ENCODE results near the gene B4GALNT1.
"Not testable (repeated sequence)": the region's sequence is repeated elsewhere in the genome, so short reads cannot be mapped to it uniquely, and the experiment has no call there.

Gene B4GALNT1

GRCh38 chr12:57606821-57607220 is 26.2 kb downstream of the B4GALNT1 start:
- DNase-seq: no peak

GRCh38 chr12:57606399-57606798 is 26.6 kb downstream of the B4GALNT1 start:
- DNase-seq: no peak

DNA sequence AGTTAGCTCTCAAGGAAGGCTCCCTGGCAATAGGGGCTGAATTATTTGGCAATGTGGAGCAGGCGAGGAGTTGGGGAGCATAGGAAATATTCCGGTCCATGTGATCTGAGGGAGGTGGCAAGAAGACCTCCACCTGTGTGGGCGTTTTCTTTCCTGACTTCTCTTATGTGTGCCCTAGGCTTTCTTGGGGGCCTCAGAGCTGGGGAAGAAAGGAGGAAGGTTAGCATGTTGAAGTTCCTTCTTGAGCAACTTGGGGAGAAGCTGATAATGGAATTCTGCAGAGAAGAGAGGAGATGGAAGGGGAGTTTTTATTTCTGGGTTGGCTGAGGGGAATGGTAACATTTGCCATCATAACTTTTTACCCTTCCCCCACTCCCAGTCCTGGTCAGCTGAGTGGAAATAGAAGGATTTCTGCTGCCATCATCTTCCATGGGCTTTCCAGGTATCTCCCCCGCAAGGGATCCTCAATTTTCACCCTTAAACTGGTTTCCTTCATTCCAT is 27.1 kb downstream of the B4GALNT1 start:
- no peak for DNase-seq

- no peak for DNase-seq
Observed at GRCh38 chr12:57604992-57605810, 27.8 kb downstream of the B4GALNT1 start.

DNA sequence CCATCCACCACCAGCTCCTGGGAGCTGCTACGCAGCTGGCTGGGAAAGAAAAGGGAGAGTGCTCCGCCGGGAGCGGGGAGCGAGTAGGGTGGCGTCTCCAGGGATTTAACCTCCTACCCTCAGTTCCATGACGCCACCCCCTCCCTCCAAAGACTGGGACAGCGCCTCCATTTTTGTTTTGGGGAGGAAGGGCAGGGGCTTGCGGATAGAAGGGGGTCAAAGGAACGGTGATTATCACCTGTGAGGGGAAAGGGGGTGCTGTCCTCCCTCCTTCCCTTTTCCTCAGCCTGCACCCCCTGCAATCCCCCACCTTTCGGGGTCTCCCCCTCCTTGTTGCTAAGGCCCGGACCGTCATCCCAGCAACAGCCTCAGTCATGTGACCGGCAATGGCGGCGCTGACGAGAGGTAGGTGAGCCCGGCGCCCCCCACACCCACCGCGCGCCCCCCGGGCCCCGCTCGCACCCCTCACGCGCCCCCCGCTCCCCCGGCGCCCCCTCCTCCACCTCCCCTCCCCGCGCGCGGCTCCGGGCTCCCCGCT is 28.5 kb downstream of the B4GALNT1 start, which contains the start of gene DTX3:
Gene DTX3 (plus strand): TSS at position 371 of the 538 bp plus-strand sequence. CDS start 1,694 bp downstream, outside the sequence.
- DNase-seq: no peak

- DNase-seq: no peak
Observed at GRCh38 chr12:57603815-57604453, 29.1 kb downstream of the B4GALNT1 start.

DNA sequence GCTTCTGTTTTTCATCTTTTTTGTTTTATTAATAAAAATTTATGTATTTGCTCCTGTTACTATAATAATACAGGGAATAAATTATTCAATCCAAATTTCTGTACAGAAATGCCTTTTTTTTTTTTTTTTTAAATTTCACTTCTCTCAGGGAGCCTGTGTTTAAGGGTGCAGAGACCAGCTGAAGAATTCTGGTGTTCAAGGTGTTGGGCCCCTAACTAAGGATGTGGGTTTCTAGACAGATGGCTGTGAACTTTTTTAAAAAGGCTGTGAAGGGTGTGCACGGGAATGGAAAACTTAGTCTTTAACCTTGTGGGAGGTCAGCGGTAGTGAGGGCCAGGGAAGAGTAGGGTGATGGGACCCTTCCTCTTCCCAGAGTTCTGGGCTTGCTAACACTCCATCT is 29.7 kb downstream of the B4GALNT1 start:
- DNase-seq: no peak

GRCh38 chr12:57602544-57602943 is 30.5 kb downstream of the B4GALNT1 start:
- DNase-seq: no peak

DNA sequence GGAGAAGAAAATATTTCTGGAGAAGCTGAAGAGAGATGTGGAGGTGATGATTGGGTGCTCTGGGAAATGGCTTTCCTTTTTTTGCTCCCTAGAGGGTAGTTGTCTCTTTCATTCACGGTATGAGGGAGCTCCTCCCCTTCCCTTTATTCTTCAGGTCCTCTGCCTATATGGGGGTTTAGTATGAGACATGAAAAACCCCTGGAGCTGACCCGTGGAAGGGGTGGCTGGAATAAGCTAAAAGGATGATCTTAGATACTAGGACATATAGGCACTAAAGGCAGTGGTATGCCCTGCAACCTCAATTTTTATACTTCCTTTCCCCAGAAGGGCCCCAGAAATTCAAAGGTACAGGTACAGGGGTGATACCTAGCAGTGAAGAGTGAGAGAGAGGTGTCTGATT is 32.6 kb downstream of the B4GALNT1 start:
- no peak for DNase-seq

DNA sequence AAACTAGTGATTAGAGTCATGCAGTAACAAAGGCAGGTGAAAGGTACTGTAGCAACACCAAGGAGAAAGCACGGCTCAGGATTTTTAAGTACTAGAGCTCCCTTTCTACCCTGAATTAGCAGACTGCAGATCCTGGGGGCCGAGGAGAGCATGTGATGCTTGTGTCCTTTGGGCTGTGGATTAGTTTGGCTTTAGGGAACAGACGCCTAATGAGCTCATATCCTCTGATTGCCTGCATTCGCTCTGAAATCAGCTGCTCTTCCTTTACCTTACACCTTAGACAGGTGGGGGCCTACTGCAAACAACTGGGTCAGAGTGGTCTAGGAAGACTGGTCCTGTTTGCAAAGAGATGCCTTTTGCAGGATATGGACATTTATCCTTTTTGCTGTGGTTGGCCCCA is 39.8 kb downstream of the B4GALNT1 start:
- no peak for DNase-seq

GRCh38 chr12:57592551-57593165 is 40.3 kb downstream of the B4GALNT1 start:
- DNase-seq: no peak

DNA sequence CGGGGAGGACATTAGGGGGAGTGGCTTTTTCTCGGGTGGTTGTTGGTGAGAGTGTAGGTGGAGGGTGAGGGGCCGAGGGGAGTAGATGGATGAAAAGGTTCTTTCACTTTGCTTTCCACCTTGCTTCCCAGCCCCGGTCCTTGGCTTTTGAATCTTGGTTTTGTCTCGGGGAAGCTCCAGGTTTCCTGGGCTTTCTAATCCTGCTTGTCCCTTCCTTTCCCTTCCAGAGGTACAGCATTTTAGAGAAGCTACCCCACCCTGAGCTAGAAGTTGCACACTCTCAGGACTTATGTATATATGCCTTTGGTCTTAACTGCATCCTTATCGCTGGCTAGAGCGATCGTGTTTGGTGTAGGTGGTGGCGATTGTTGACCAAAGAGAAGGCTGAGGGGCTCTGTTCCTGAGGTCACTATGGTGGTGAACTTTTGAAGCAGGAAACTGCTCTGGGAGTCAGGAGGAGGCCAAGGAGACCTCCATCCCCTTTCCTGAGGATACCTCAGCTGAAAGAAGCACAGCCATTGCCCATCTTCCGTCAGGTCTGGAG is 41.1 kb downstream of the B4GALNT1 start:
- no peak for DNase-seq

DNA sequence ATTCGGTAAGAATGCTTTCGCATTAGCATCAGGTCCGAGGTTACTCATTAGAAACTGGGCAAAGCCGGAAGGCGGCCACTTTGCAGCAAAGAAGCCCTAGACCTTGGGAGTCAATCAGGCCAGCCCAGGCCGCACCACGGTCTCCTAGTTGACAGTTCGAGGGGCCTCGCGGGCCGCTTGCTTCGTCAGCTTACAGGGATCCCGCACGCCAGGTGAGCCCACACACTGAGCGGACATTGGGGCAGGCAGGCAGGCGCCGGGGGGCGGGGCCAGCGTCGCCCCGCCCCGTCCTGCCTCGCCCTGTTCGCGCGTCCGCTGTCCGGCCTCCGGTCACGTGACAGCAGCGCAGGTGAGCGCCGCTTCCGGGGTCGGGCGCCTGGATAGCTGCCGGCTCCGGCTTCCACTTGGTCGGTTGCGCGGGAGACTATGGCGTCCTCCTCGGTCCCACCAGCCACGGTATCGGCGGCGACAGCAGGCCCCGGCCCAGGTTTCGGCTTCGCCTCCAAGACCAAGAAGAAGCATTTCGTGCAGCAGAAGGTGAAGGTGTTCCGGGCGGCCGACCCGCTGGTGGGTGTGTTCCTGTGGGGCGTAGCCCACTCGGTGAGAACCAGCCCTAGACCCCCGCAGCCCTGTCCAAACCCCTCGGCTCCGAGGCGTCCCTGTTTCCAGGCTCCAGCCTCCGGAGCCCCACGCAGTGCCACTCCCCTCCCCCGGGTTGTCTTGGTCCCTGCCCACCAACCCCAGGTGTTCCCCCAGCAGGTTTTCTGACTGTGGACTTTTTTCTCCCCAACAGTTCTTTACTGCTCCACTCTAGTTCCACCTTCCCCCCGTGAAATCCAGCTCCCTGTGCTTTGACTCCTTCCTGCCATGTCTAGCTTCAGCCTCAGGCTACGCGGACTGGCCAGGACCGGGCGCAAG is 41.9 kb downstream of the B4GALNT1 start, which contains the start of gene PIP4K2C:
Gene PIP4K2C (plus strand): TSS at position 329 of the 918 bp plus-strand sequence. CDS start 98 bp downstream, at position 427.
- peak; percentile 73 for DNase-seq

DNA sequence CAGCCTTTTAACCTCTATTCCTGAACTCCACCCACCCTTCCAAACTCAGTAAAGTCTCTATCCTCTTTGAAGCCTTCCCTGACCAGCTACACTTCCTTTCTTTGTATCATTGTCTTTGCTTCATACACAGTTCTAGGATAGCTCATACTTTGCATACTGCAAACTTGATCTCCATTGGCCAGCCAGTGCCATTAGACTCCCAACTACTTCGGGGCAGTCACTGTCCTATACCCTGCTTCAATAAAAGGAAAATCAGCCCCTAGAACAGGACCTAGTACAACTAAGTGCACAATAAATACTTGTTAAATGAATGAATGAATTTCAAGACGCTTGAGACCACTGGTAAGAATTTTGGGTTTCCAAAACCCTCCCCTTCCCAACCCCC is 42.5 kb downstream of the B4GALNT1 start:
- no peak for DNase-seq

DNA sequence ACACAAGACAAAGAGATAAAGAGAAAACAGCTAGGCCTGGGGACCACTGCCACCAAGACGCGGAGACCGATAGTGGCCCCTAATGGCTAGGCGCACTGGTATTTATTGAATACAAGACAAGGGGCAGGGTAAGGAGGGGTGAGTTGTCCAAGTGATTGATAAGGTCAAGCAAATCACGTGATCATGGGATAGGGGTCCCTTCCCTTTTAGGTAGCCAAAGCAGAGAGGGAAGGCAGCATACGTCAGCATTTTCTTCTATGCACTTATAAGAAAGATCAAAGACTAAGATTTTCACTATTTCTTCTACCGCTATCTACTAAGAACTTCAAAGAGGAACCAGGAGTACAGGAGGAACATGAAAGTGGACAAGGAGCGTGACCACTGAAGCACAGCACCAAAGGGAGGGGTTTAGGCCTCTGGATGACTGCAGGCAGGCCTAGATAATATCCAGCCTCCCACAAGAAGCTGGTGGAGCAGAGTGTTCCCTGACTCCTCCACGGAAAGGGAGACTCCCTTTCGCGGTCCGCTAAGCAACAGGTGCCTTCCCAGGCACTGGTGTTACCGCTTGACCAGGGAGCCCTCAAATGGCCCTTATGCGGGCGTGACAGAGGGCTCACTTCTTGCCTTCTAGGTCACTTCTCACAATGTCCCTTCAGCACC is 43.9 kb downstream of the B4GALNT1 start:
- DNase-seq: not testable (repeated sequence)

- DNase-seq: no peak
Observed at GRCh38 chr12:57586832-57587429, 46.1 kb downstream of the B4GALNT1 start.

DNA sequence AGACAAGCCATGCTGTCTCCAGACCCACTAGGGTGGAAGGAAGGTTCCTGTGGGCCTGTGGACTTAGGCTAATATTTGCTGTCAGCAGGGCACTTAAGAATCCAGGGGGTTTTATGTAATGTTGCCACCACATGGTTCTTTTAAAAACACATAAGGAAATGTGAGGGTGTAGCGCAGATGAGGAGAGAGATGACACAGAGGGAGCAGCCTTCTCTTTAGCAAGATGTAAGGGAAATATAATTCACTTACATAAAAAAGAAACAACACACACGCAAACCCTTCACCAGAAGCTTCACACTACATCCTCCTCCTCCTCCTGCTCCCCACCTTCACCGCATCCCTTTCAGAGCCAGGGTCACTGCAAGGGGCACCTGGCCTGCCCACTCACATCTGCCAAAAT is 46.9 kb downstream of the B4GALNT1 start:
- DNase-seq: no peak

DNA sequence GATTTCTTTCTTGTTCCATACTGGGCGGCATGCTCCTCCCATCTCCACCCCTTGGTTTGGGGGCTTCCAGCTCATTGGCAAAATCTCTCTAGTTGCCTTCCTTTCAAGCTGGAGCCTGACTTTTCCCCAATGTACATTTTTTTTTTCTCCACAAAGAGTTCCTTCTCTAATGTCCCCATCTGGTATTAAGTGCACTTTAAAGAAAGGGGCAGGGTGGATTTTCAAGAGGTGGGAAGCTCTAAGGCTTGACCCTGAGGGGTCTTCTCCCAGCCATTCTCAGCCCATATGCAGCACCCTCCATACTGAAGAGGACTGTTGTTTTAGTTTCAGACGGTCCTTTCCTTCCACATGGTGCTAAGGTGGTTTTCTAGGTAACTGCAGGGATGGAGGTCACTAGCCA is 47.8 kb downstream of the B4GALNT1 start:
- no peak for DNase-seq

GRCh38 chr12:57584690-57585089 is 48.3 kb downstream of the B4GALNT1 start:
- DNase-seq: no peak

GRCh38 chr12:57584050-57584449 is 49.0 kb downstream of the B4GALNT1 start:
- DNase-seq: no peak
